Adrenal gland (tissue), 12 donors: ENCODE data around the gene TRPV3. TPM values are rescaled to one million over a fixed set of nuclear protein-coding genes. Genes with fewer than 3 reads are reported as not detected.

ENCODE experiments used
- DNase-seq, 7 donors: peaks; one replicate each; pipeline ENCODE4 v3.0.0-alpha.2; 2019 to 2020
- H3K27ac ChIP-seq, 5 donors: fragments of 200-600 bp; sonication (generic) in 4 of 5; 1 replicate in 3 of 5; 2 replicates in 2 of 5; pipeline versions ENCODE4 v1.5.1 to v1.8.0; 2016 to 2020; ENCODE audit warnings: mild to moderate bottlenecking in 1 of 5
- H3K27me3 ChIP-seq: fragments of 200-600 bp; 2 replicates; pipeline ENCODE4 v1.8.0; 2021
- H3K36me3 ChIP-seq, 2 donors: fragments of 200-600 bp; replicated peaks in 1 of 2; 1 replicate in 1 of 2; 2 replicates in 1 of 2; pipeline versions ENCODE4 v1.5.1 to v1.8.0; 2018 to 2022
- H3K4me1 ChIP-seq, 2 donors: fragments of 200-600 bp; replicated peaks in 1 of 2; 1 replicate in 1 of 2; 2 replicates in 1 of 2; pipeline versions ENCODE4 v1.5.1 to v1.8.0; 2018 to 2021
- H3K4me3 ChIP-seq, 4 donors: fragments of 200-600 bp; sonication (generic) in 3 of 4; one replicate each; pipeline ENCODE4 v1.5.1; 2016 to 2018
- H3K9me3 ChIP-seq, 3 donors: fragments of 200-600 bp; sonication (generic) in 1 of 3; replicated peaks in 1 of 3; 1 replicate in 2 of 3; 2 replicates in 1 of 3; pipeline versions ENCODE4 v1.5.1 to v1.8.0; 2016 to 2021
- CTCF ChIP-seq, 6 experiments: fragments of 450-650 bp in 4 of 6; fragments of 200-600 bp in 2 of 6; sonication (generic) in 1 of 6; IDR thresholded peaks; 1 replicate in 5 of 6; 2 replicates in 1 of 6; pipeline versions ENCODE4 v1.5.1 to v1.8.0; 2016 to 2021; ENCODE audit warnings: antibody characterized with exemption in 6 of 6, mild to moderate bottlenecking in 2 of 6, moderate library complexity in 1 of 6
- POLR2A ChIP-seq, 2 donors: fragments of 450-650 bp; IDR thresholded peaks; one replicate each; pipeline ENCODE4 v1.6.1; 2017; ENCODE audit warnings: antibody characterized with exemption in 2 of 2, mild to moderate bottlenecking in 2 of 2, moderate library complexity in 1 of 2
- WGBS, 4 donors: extraction: QIAGEN DNeasy Blood & Tissue Kit in 2 of 4; methylation state at CpG; one replicate each; pipeline versions ENCODE4 v1.1.5 to v1.1.7; 2013 to 2017; 5-methylcytosine and 5-hydroxymethylcytosine counted together
- intact Hi-C, 2 donors: fragments of 100-400 bp; cut with DNase I; formaldehyde crosslinking; loops; one replicate each; pipeline versions ENCODE4 v1.14.1 to v1.15.0; 2022 to 2023
- polyA plus RNA-seq, 3 donors: library from polyadenylated mRNA; stranded (reverse); fragments of 200-250 nt in 2 of 3; fragments of 350-450 nt in 1 of 3; fragmentation: Illumina TruSeq in 1 of 3; extraction: RNeasy Lipid Tissue Mini Kit (QIAGEN cat#74804) in 1 of 3; gene quantifications; one replicate each; pipeline ENCODE4 v1.2.3, GENCODE V29; 2013 to 2014
- total RNA-seq, 9 donors: library from RNA; depleted of rRNA in 4 of 9; stranded (reverse); fragments of >200 nt in 4 of 9; fragments of 120-200 nt in 1 of 9; fragmentation: NEBNext Ultra II Directional in 1 of 9; extraction: Animal tissue kit (Norgen Biotek cat#: 25700) in 1 of 9; gene quantifications; one replicate each; pipeline versions ENCODE4 v1.1.0 to v1.2.4, GENCODE V29; 2013 to 2023
- donor health status: healthy with polysubstance abuse.
- donor health status: Bipolar disorder and iron deficiency.
- donor health status: DM: yes; HTN: yes; CAD: no.
- donor health status: DM: no; HTN: no; CAD: no.
- donor health status: DM: no; HTN: no; CAD: no.
- donor health status: DM: yes; HTN: yes; CAD: no.

The TRPV3 gene
- total and polyA plus RNA-seq, 12 donors: 0.14 to 1.4 (median 0.41) TPM

DNA sequence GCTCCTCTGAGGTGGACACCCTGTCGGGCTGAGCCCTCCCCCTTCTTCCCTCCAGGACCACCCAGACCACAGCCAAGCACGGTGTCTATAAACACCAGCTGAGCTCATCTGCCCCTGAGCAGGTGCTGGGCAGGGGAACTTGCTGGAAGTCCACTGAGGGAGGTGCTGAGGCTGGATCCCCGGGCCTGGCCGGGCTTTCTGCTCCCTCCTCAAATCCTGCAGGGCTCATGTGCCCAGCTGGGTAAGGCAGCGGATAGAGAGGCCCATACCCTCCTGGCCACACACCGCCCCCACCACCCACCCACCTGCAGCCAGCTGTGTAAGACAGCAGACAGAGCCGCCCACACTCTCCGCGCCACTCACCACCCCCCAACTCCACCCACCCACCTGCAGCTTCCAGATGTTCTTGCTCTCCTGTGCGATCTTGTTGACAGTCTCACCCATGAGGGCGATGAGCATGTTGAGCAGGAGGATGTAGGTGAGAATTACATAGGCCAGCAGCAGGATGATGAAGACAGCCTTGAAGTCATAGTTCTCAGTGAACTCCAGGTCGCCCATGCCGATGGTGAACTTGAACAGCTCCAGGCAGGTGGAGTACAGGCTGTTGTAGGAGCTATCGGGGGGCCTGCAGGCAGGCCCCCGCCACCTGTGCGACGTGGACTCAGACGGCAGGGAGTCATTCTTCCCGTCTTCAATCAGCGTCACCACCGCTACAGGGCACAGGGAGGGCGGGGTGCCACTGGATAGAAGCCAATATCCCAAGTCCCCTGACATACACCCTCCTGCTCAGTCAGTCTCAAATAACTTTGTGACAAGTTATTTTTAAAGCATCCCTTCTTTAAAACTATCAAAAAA lies 15.9 kb upstream of the TRPV3 start:
- H3K36me3 ChIP-seq: peaks cover 0 to 4% of the 10 kb centered on the region in 2 donors
- intact Hi-C loops: no loop called here

GRCh38 chr17:3572231-3572630 lies 14.6 kb upstream of the TRPV3 start:
- no peaks in the 10 kb centered on the region for H3K4me1 ChIP-seq
- H3K9me3 ChIP-seq: no peaks in the 10 kb centered on the region
- no peak overlapping the region for H3K4me3 ChIP-seq
- 92 to 100% (median 97%) methylated on average over 1 to 7 of the region's 7 CpGs for WGBS, 4 donors
- no peaks in the 10 kb centered on the region for H3K27me3 ChIP-seq
- DNase-seq: no peak
- TF ChIP-seq CTCF (IDR thresholded peaks at IDR 0.05) (no peak), POLR2A (IDR thresholded peaks at IDR 0.05) (no peak)
- intact Hi-C loops: no loop called here
- H3K27ac ChIP-seq: no peak overlapping the region
- peaks cover 0 to 4% of the 10 kb centered on the region in 2 donors for H3K36me3 ChIP-seq

More for the DNA sequence above, 15.9 kb upstream of the TRPV3 start:
- Histone ChIP-seq H3K4me1 (no peaks in the 10 kb centered on the region), H3K27me3 (no peaks in the 10 kb centered on the region), H3K4me3 (no peak overlapping the region), H3K27ac (no peak overlapping the region), H3K9me3 (no peaks in the 10 kb centered on the region)
- no peak for DNase-seq
- TF ChIP-seq CTCF (IDR thresholded peaks at IDR 0.05): no peak
- no peak for TF ChIP-seq POLR2A (IDR thresholded peaks at IDR 0.05)
- 90 to 97% (median 95%) methylated on average over 10 to 22 of the region's 22 CpGs for WGBS, 4 donors

- no peak overlapping the region for H3K27ac ChIP-seq
- H3K36me3 ChIP-seq: peaks cover 0 to 4% of the 10 kb centered on the region in 2 donors
- intact Hi-C loops: no loop called here
- no peak for TF ChIP-seq CTCF (IDR thresholded peaks at IDR 0.05)
- no peak for TF ChIP-seq POLR2A (IDR thresholded peaks at IDR 0.05)
- no peaks in the 10 kb centered on the region for H3K27me3 ChIP-seq
- 91 to 96% (median 96%) methylated on average over 15 to 36 of the region's 36 CpGs for whole genome bisulfite sequencing, 4 donors
- no peak for DNase-seq
- no peak overlapping the region for H3K4me3 ChIP-seq
- H3K4me1 ChIP-seq: no peaks in the 10 kb centered on the region
- H3K9me3 ChIP-seq: no peaks in the 10 kb centered on the region
Observed at GRCh38 chr17:3571043-3571900, 13.7 kb upstream of the TRPV3 start.

DNA sequence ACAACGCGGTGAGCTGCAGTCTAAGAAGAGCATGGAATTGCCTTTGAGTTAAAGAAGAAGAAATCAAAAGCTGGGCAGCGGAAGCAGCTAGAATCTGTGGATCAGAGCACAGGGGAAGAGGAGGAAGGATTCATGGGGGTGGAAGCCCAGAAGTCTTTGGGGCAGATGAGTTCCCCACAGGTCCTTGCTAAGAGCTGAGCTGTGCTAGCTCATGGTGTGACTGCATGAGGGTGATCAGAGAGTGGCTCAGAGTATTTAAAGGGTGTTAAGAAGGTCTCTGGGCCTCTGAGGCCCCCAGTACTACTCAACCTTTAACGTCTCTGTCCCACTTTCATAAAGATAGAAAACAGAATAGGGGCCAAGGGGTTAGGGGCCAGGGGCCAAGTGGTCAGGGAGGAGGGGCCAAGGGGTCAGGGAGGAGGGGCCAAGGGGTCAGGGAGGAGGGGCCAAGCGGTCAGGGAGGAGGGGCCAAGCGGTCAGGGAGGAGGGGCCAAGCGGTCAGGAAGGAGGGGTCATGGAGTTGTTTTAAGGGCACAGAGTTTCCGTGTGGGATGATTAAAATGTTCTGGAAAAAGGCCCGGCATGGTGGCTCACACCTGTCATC lies 12.0 kb upstream of the TRPV3 start:
- H3K36me3 ChIP-seq: peaks cover 0 to 4% of the 10 kb centered on the region in 2 donors
- intact Hi-C loops: no loop called here
- DNase-seq: no peak
- H3K9me3 ChIP-seq: no peaks in the 10 kb centered on the region
- WGBS, 4 donors: 92 to 96% (median 95%) methylated on average over 9 of the region's 9 CpGs
- H3K4me1 ChIP-seq: no peaks in the 10 kb centered on the region
- H3K4me3 ChIP-seq: no peak overlapping the region
- H3K27me3 ChIP-seq: no peaks in the 10 kb centered on the region
- no peak overlapping the region for H3K27ac ChIP-seq
- TF ChIP-seq POLR2A (IDR thresholded peaks at IDR 0.05) (no peak), CTCF (IDR thresholded peaks at IDR 0.05) (no peak)
